GM06990 (cell line): Measurements from ENCODE around the gene OR4K2.
"Not testable (repeated sequence)": the region's sequence is repeated elsewhere in the genome, so short reads cannot be mapped to it uniquely, and the experiment has no call there.

ENCODE experiments used
- DNase-seq: peaks from one replicate; pipeline ENCODE4 v3.0.0-alpha.2; 2011; ENCODE audit not compliant: insufficient read length; ENCODE audit errors: extremely low read depth
- H3K27me3 ChIP-seq: replicated peaks from 2 replicates; pipeline ENCODE4 v1.6.0; 2011; ENCODE audit warnings: low read length; ENCODE audit not compliant: control insufficient read depth, insufficient read depth
- H3K36me3 ChIP-seq: 2 replicates; pipeline ENCODE4 v1.5.1; 2011; ENCODE audit warnings: low read length; ENCODE audit not compliant: control insufficient read depth, insufficient read depth
- H3K4me3 ChIP-seq: replicated peaks from 2 replicates; pipeline ENCODE4 v1.5.1; 2011; ENCODE audit warnings: low read depth, mild to moderate bottlenecking, control low read depth, low read length
- TF ChIP-seq, protein P1 (sequence below): IDR thresholded peaks from 2 replicates; pipeline ENCODE4 v1.5.1; 2011; ENCODE audit warnings: low read length, control low read depth, mild to moderate bottlenecking, inconsistent platforms; ENCODE audit not compliant: insufficient read depth, poor library complexity, severe bottlenecking

The OR4K2 gene

GRCh38 chr14:19874842-19875241, at the start of gene OR4K2:
Gene OR4K2, plus strand, starts transcription at chr14:19875142. Its CDS starts 1,126 bp downstream, at chr14:19876268.
- no peaks in the 10 kb centered on the region for H3K27me3 ChIP-seq
- TF ChIP-seq, protein P1, sequence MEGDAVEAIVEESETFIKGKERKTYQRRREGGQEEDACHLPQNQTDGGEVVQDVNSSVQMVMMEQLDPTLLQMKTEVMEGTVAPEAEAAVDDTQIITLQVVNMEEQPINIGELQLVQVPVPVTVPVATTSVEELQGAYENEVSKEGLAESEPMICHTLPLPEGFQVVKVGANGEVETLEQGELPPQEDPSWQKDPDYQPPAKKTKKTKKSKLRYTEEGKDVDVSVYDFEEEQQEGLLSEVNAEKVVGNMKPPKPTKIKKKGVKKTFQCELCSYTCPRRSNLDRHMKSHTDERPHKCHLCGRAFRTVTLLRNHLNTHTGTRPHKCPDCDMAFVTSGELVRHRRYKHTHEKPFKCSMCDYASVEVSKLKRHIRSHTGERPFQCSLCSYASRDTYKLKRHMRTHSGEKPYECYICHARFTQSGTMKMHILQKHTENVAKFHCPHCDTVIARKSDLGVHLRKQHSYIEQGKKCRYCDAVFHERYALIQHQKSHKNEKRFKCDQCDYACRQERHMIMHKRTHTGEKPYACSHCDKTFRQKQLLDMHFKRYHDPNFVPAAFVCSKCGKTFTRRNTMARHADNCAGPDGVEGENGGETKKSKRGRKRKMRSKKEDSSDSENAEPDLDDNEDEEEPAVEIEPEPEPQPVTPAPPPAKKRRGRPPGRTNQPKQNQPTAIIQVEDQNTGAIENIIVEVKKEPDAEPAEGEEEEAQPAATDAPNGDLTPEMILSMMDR: no peak
- no peak within 1 kb of the TSS for H3K4me3 ChIP-seq
- no peak for DNase-seq
- no peaks in the 10 kb centered on the region for H3K36me3 ChIP-seq

GRCh38 chr14:19827626-19828244, 47.2 kb upstream of the OR4K2 start:
- DNase-seq: not testable (repeated sequence)

GRCh38 chr14:19828314-19828713, 46.6 kb upstream of the OR4K2 start:
- Histone ChIP-seq H3K4me3 (no peak overlapping the region), H3K36me3 (no peaks in the 10 kb centered on the region), H3K27me3 (no peaks in the 10 kb centered on the region)
- no peak for DNase-seq
- TF ChIP-seq, protein P1: no peak

More at GRCh38 chr14:19827626-19828244, 47.2 kb upstream of the OR4K2 start:
- not testable (repeated sequence) for H3K27me3 ChIP-seq, H3K4me3 ChIP-seq, H3K36me3 ChIP-seq

- H3K27me3 ChIP-seq, H3K36me3 ChIP-seq, H3K4me3 ChIP-seq, DNase-seq: not testable (repeated sequence)
Observed at GRCh38 chr14:19834203-19834848, 40.6 kb upstream of the OR4K2 start.

GRCh38 chr14:19838433-19838832, 36.5 kb upstream of the OR4K2 start:
- no peak for DNase-seq
- H3K27me3 ChIP-seq: no peaks in the 10 kb centered on the region
- no peaks in the 10 kb centered on the region for H3K36me3 ChIP-seq
- H3K4me3 ChIP-seq: no peak overlapping the region
- TF ChIP-seq, protein P1: no peak

DNA sequence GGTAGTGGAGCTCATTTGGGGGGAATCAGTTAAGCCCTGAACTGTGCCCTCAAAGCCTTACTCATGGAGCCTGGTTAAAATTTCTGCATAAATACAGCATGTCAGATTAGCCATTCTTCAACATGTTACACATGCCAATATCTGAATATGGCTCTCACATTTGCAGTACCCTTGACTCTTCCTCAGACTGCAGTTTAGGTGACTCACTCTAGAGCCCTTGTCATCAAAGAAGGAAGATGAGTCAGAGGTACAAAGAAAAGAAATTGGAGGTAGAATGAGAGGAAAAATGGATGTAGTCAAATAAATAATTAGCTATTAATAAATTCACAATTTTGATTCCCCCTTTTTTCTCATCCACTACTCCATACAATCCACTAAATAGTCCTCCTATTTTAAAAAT, 23.6 kb upstream of the OR4K2 start:
- H3K27me3 ChIP-seq: no peaks in the 10 kb centered on the region
- no peak overlapping the region for H3K4me3 ChIP-seq
- no peak for DNase-seq
- TF ChIP-seq, protein P1: no peak
- no peaks in the 10 kb centered on the region for H3K36me3 ChIP-seq

DNA sequence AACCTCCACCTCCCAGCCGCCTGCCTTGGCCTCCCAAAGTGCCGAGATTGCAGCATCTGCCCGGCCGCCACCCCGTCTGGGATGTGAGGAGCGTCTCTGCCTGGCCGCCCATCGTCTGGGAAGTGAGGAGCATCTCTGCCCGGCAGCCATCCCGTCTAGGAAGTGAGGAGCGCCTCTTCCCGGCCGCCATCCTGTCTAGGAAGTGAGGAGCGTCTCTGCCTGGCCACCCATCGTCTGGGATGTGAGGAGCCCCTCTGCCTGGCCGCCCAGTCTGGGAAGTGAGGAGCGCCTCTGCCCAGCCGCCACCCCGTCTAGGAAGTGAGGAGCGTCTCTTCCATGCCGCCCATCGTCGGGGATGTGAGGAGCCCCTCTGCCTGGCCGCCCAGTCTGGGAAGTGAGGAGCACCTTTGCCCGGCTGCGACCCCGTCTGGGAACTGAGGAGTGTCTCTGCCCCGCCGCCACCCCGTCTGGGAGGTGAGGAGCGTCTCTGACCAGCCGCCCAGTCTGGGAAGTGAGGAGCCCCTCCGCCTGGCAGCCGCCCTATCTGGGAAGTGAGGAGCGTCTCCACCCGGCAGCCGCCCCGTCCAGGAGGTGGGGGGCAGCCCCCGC, 8.8 kb upstream of the OR4K2 start:
- H3K27me3 ChIP-seq, DNase-seq, H3K36me3 ChIP-seq, H3K4me3 ChIP-seq: not testable (repeated sequence)
